ENCODE results near the gene SERPIND1.

DNA sequence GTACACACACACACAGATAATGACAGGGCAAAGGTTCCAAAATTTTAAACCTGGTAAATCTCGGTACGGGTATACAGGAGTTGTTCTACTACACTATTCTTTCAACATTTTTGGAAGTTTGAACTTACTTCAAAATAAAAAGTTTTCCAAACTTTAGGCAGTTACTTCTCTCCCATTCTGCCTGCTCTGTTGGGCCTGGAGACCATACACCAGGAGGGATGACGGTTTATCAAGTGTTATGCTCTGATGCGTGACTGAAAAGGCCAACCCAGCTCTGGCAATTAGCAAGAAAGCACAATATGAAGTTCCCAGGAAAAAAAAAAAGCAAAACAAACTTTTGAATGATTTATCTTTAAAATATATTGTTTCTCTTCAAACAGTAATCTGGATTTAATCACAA, 969 bp downstream of the SERPIND1 start:
- TF ChIP-seq ZFP30 (CRISPR knock-in tag; IDR thresholded peaks at IDR 0.05): no peak
- TF ChIP-seq TOX (CRISPR knock-in tag; IDR thresholded peaks at IDR 0.05; ENCODE audit: borderline replicate concordance): no peak
- no peak for TF ChIP-seq ARNTL (CRISPR knock-in tag; IDR thresholded peaks at IDR 0.05; ENCODE audit: borderline replicate concordance, low read depth)
